K562 (cell line): Measurements from ENCODE around the gene APEX1. TPM values are rescaled to one million over a fixed set of nuclear protein-coding genes. Genes with fewer than 3 reads are reported as not detected.

ENCODE experiments used
- ATAC-seq: fragments of 200-7000 bp; cut with Tn5 transposase; 3 replicates; pipeline ENCODE4 v1.9.1; 2020; ENCODE audit warnings: moderate library complexity
- BruUV-seq: library from RNA; stranded (reverse); fragments of 400-500 nt; replicated peaks from 2 replicates; lab custom pipeline; 2021; lab: Mats Ljungman, UMichigan
- CTCF ChIA-PET: fragments of 300-600 bp; formaldehyde crosslinking; extraction: SDS; loops from one replicate; lab custom pipeline; 2021; ENCODE audit warnings: low intra/inter-chr PET ratio; lab: Yijun Ruan, JAX
- POLR2A ChIA-PET: fragments of 300-600, 350-650 bp; sonication (Branson Sonifier 250); formaldehyde crosslinking; extraction: SDS; loops from one replicate; lab custom pipeline; 2021; ENCODE audit warnings: antibody characterized with exemption, inconsistent platforms; lab: Yijun Ruan, JAX
- DNase-seq, 4 experiments: peaks; one replicate each; pipeline versions ENCODE4 v3.0.0 to v3.0.0-alpha.2; 2011 to 2018; ENCODE audit warnings: low spot score in 3 of 4, mixed read lengths in 3 of 4; ENCODE audit errors: extremely low read depth in 1 of 4
- FAIRE-seq: peaks from 2 replicates; lab custom pipeline; 2011; peaks lifted over from hg19 to GRCh38; lab: Jason Lieb, UNC
- H2AFZ ChIP-seq: 2 replicates; pipeline ENCODE4 v1.6.0; 2011; ENCODE audit warnings: low read depth, low read length, control low read depth, inconsistent platforms
- H3K27ac ChIP-seq: fragments of 200-600 bp; 3 replicates; pipeline ENCODE4 v1.8.0; 2011; ENCODE audit warnings: low read depth, mild to moderate bottlenecking, control low read depth, inconsistent platforms, low read length, moderate library complexity, mixed read lengths; ENCODE audit errors: extremely low read depth
- H3K27me3 ChIP-seq, 2 experiments: fragments of 300-600 bp in 1 of 2; 2 replicates in 1 of 2; 3 replicates in 1 of 2; pipeline versions ENCODE4 v1.6.0 to v1.8.0; 2011; ENCODE audit warnings: inconsistent platforms in 2 of 2, low read length in 2 of 2, mild to moderate bottlenecking in 1 of 2, mixed read lengths in 1 of 2, moderate library complexity in 1 of 2; ENCODE audit not compliant: control insufficient read depth in 2 of 2, insufficient read depth in 2 of 2
- H3K36me3 ChIP-seq: fragments of 300-600 bp; 3 replicates; pipeline ENCODE4 v1.8.0; 2011; ENCODE audit warnings: mild to moderate bottlenecking, low read length, inconsistent platforms; ENCODE audit not compliant: control insufficient read depth, insufficient read depth
- H3K4me1 ChIP-seq, 2 experiments: fragments of 200-600 bp in 1 of 2; replicated peaks in 1 of 2; 2 replicates in 1 of 2; 3 replicates in 1 of 2; pipeline versions ENCODE4 v1.5.1 to v1.8.0; 2011; ENCODE audit warnings: inconsistent platforms in 2 of 2, low read length in 2 of 2, mild to moderate bottlenecking in 1 of 2, mixed read lengths in 1 of 2, moderate library complexity in 1 of 2; ENCODE audit not compliant: control insufficient read depth in 2 of 2, insufficient read depth in 2 of 2
- H3K4me2 ChIP-seq: 2 replicates; pipeline ENCODE4 v1.6.1; 2011; ENCODE audit warnings: low read length, control low read depth, inconsistent platforms, mixed read lengths; ENCODE audit not compliant: insufficient read depth
- H3K4me3 ChIP-seq: fragments of 200-600 bp; sonication (generic), shearing (Covaris generic); 2 replicates; pipeline ENCODE4 v1.5.1; 2016; ENCODE audit warnings: control low read depth, inconsistent platforms
- H3K79me2 ChIP-seq: fragments of 200-600 bp; 3 replicates; pipeline ENCODE4 v1.8.0; 2011; ENCODE audit warnings: low read length, inconsistent platforms; ENCODE audit not compliant: control insufficient read depth, insufficient read depth
- H3K9ac ChIP-seq, 2 experiments: 2 replicates each; pipeline versions ENCODE4 v1.6.0 to v1.6.1; 2011; ENCODE audit warnings: low read depth in 2 of 2, low read length in 2 of 2, control low read depth in 1 of 2, inconsistent platforms in 1 of 2, mild to moderate bottlenecking in 1 of 2, mixed read lengths in 1 of 2; ENCODE audit not compliant: insufficient read depth in 1 of 2
- H3K9me1 ChIP-seq: one replicate; pipeline ENCODE4 v1.6.0; 2011; ENCODE audit warnings: inconsistent platforms, mild to moderate bottlenecking, low read length, moderate library complexity; ENCODE audit not compliant: control insufficient read depth, insufficient read depth
- H3K9me3 ChIP-seq: replicated peaks from 2 replicates; pipeline ENCODE4 v1.5.1; 2011; ENCODE audit warnings: low read depth, low read length, inconsistent platforms; ENCODE audit not compliant: control insufficient read depth, insufficient read depth
- H4K20me1 ChIP-seq: replicated peaks from 2 replicates; pipeline ENCODE4 v1.6.1; 2011; ENCODE audit warnings: low read length, inconsistent platforms, mixed read lengths; ENCODE audit not compliant: control insufficient read depth, insufficient read depth
- BRD4 ChIP-seq: fragments of 200-600 bp; sonication (generic); IDR thresholded peaks from 2 replicates; pipeline ENCODE4 v1.6.1; 2017; ENCODE audit warnings: inconsistent platforms
- CREBBP ChIP-seq: IDR thresholded peaks from one replicate; pipeline ENCODE4 v1.6.1; 2012; ENCODE audit warnings: low read depth, mild to moderate bottlenecking, control low read depth, inconsistent platforms, low read length
- ELF2 ChIP-seq: fragments of 250-450 bp; sonication (Bioruptor Pico); IDR thresholded peaks from 2 replicates; pipeline ENCODE4 v1.5.0; 2021; ENCODE audit warnings: mild to moderate bottlenecking
- KLF10 ChIP-seq: fragments of 250-450 bp; sonication (Bioruptor Pico); IDR thresholded peaks from 2 replicates; pipeline ENCODE4 v1.6.1; 2021; ENCODE audit warnings: matching md5 sums
- OTX1 ChIP-seq: fragments of 450-650 bp; formaldehyde crosslinking; IDR thresholded peaks from 2 replicates; pipeline ENCODE4 v1.4.0; 2022; ENCODE audit warnings: mild to moderate bottlenecking
- PHF20 ChIP-seq: fragments of 450-650 bp; IDR thresholded peaks from 2 replicates; pipeline ENCODE4 v1.6.1; 2018; ENCODE audit not compliant: partially characterized antibody
- TSC22D4 ChIP-seq: fragments of 450-650 bp; IDR thresholded peaks from 2 replicates; pipeline ENCODE4 v1.6.1; 2016; ENCODE audit warnings: missing genetic modification characterization, missing biosample characterization, control low read depth
- ZNF12 ChIP-seq: sonication (generic); formaldehyde crosslinking; IDR thresholded peaks from 2 replicates; pipeline ENCODE4 v1.4.0; 2020; ENCODE audit warnings: mild to moderate bottlenecking, missing genetic modification reagents
- ZNF780A ChIP-seq: fragments of 250-450 bp; sonication (Bioruptor Pico); IDR thresholded peaks from 2 replicates; pipeline ENCODE4 v1.5.0; 2021; ENCODE audit warnings: mild to moderate bottlenecking
- WGBS: fragments of 100-300 bp; shearing (Covaris generic); methylation state at CpG from one replicate; pipeline ENCODE4 v1.1.6; 2016; ENCODE audit warnings: low coverage, mixed read lengths; ENCODE audit not compliant: insufficient coverage; ENCODE audit errors: missing lambda C conversion rate; 5-methylcytosine and 5-hydroxymethylcytosine counted together
- in situ Hi-C: fragments of 300-500 bp; cut with MboI; formaldehyde crosslinking; loops from 4 replicates; pipeline ENCODE4 v1.15.0; 2018; ENCODE audit warnings: inconsistent platforms, mixed read lengths
- intact Hi-C: fragments of 100-400 bp; cut with micrococcal nuclease; formaldehyde crosslinking; loops from 2 replicates; pipeline ENCODE4 v1.14.2; 2022
- polyA plus RNA-seq, 8 experiments: library from polyadenylated mRNA; depleted of rRNA in 4 of 8; stranded (reverse) in 5 of 8; unstranded in 3 of 8; fragments of >200 nt; fragmentation: Nextera tagmentation in 2 of 8; fragmentation: Illumina TruSeq in 1 of 8; extraction: Ambion mirVana in 2 of 8; extraction: Trizol in 1 of 8; gene quantifications; 2 replicates each; pipeline versions ENCODE4 v1.2.1 to v1.2.3, GENCODE V29; 2011 to 2014; ENCODE audit warnings: inconsistent platforms in 1 of 8, missing spikeins in 1 of 8
- total RNA-seq, 7 experiments: library from RNA; depleted of rRNA in 6 of 7; stranded (reverse); fragments of >200 nt in 6 of 7; fragmentation: Illumina TruSeq in 2 of 7; extraction: Trizol in 2 of 7; gene quantifications; 2 replicates each; pipeline versions ENCODE4 v1.2.1 to v1.2.3, GENCODE V29; 2011 to 2021; ENCODE audit warnings: low replicate concordance in 1 of 7
- TF ChIP-seq, protein P1 (sequence below): fragments of 450-650 bp; IDR thresholded peaks from 2 replicates; pipeline ENCODE4 v1.6.1; 2017; ENCODE audit warnings: antibody characterized with exemption
- TF ChIP-seq, protein P2 (sequence below): fragments of 250-450 bp; sonication (Bioruptor Pico); IDR thresholded peaks from 2 replicates; pipeline ENCODE4 v1.5.0; 2021
- TF ChIP-seq, protein P3 (sequence below): sonication (generic); formaldehyde crosslinking; IDR thresholded peaks from 2 replicates; pipeline ENCODE4 v1.8.0; 2022; ENCODE audit warnings: mild to moderate bottlenecking, missing genetic modification reagents
- TF ChIP-seq, protein P4 (sequence below): fragments of 250-450 bp; sonication (Bioruptor Pico); IDR thresholded peaks from 2 replicates; pipeline ENCODE4 v1.8.0; 2021; ENCODE audit warnings: moderate library complexity, mild to moderate bottlenecking, inconsistent platforms
- TF ChIP-seq, protein P5 (sequence below): fragments of 250-450 bp; sonication (Bioruptor Pico); IDR thresholded peaks from 2 replicates; pipeline ENCODE4 v1.4.0; 2020

Gene APEX1
- total and polyA plus RNA-seq, 9 of the 15 experiments (the other 6 are each of a cell fraction or from before 2014, with no cell fraction given) = 50.2 to 274 (median 158) TPM

DNA sequence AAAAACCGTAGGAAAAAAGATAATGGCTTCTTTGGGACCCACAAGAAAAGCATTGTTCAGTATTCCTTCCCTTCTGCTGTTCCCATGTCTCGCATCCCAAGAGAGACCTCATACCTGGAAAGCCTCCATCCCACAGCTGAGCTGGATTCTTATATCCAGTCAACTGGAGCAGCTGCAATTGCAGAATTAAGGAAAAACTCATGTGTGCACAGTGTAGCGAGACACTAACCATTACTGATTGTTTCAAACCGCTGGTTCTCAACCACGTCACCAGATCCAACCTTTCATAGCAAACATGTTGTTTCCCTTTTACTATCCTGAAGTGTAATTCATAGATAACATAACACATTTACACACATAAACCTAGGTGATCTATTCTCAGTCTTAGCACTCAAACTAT, 44.9 kb downstream of the APEX1 start:
- Histone ChIP-seq H3K9ac (no peak overlapping the region), H3K36me3 (no peaks in the 10 kb centered on the region), H3K4me3 (no peak overlapping the region), H4K20me1 (no peaks in the 10 kb centered on the region), H3K27ac (no peak overlapping the region), H2AFZ (peak overlapping the region; percentile 71), H3K4me1 (peaks cover 0 to 5% of the 10 kb centered on the region in 2 experiments; a peak in 2 of 5 replicates), H3K27me3 (no peaks in the 10 kb centered on the region), H3K9me1 (no peaks in the 10 kb centered on the region), H3K4me2 (no peak overlapping the region), H3K9me3 (no peaks in the 10 kb centered on the region), H3K79me2 (no peaks in the 10 kb centered on the region)
- intact Hi-C loops = no loop called here
- FAIRE-seq (no peak), DNase-seq (no peak), ATAC-seq (no peak)
- POLR2A ChIA-PET = no interaction called here
- in situ Hi-C loops = no loop called here
- no TSS peak for BruUV-seq
- 79% methylated on average over 5 of the region's 5 CpGs for WGBS
- CTCF ChIA-PET = no interaction called here
- TF ChIP-seq, protein P1, sequence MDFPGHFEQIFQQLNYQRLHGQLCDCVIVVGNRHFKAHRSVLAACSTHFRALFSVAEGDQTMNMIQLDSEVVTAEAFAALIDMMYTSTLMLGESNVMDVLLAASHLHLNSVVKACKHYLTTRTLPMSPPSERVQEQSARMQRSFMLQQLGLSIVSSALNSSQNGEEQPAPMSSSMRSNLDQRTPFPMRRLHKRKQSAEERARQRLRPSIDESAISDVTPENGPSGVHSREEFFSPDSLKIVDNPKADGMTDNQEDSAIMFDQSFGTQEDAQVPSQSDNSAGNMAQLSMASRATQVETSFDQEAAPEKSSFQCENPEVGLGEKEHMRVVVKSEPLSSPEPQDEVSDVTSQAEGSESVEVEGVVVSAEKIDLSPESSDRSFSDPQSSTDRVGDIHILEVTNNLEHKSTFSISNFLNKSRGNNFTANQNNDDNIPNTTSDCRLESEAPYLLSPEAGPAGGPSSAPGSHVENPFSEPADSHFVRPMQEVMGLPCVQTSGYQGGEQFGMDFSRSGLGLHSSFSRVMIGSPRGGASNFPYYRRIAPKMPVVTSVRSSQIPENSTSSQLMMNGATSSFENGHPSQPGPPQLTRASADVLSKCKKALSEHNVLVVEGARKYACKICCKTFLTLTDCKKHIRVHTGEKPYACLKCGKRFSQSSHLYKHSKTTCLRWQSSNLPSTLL = no peak
- TF ChIP-seq TSC22D4 (tag) (no peak), OTX1 (CRISPR knock-in tag) (no peak), CREBBP (no peak), KLF10 (no peak), BRD4 (no peak), ELF2 (no peak), ZNF780A (CRISPR knock-in tag) (no peak), ZNF12 (CRISPR knock-in tag) (no peak), PHF20 (no peak)
- TF ChIP-seq, protein P2, sequence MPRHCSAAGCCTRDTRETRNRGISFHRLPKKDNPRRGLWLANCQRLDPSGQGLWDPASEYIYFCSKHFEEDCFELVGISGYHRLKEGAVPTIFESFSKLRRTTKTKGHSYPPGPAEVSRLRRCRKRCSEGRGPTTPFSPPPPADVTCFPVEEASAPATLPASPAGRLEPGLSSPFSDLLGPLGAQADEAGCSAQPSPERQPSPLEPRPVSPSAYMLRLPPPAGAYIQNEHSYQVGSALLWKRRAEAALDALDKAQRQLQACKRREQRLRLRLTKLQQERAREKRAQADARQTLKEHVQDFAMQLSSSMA (CRISPR knock-in tag) = no peak
- TF ChIP-seq, protein P3, sequence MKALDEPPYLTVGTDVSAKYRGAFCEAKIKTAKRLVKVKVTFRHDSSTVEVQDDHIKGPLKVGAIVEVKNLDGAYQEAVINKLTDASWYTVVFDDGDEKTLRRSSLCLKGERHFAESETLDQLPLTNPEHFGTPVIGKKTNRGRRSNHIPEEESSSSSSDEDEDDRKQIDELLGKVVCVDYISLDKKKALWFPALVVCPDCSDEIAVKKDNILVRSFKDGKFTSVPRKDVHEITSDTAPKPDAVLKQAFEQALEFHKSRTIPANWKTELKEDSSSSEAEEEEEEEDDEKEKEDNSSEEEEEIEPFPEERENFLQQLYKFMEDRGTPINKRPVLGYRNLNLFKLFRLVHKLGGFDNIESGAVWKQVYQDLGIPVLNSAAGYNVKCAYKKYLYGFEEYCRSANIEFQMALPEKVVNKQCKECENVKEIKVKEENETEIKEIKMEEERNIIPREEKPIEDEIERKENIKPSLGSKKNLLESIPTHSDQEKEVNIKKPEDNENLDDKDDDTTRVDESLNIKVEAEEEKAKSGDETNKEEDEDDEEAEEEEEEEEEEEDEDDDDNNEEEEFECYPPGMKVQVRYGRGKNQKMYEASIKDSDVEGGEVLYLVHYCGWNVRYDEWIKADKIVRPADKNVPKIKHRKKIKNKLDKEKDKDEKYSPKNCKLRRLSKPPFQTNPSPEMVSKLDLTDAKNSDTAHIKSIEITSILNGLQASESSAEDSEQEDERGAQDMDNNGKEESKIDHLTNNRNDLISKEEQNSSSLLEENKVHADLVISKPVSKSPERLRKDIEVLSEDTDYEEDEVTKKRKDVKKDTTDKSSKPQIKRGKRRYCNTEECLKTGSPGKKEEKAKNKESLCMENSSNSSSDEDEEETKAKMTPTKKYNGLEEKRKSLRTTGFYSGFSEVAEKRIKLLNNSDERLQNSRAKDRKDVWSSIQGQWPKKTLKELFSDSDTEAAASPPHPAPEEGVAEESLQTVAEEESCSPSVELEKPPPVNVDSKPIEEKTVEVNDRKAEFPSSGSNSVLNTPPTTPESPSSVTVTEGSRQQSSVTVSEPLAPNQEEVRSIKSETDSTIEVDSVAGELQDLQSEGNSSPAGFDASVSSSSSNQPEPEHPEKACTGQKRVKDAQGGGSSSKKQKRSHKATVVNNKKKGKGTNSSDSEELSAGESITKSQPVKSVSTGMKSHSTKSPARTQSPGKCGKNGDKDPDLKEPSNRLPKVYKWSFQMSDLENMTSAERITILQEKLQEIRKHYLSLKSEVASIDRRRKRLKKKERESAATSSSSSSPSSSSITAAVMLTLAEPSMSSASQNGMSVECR (CRISPR knock-in tag) = no peak
- TF ChIP-seq, protein P4, sequence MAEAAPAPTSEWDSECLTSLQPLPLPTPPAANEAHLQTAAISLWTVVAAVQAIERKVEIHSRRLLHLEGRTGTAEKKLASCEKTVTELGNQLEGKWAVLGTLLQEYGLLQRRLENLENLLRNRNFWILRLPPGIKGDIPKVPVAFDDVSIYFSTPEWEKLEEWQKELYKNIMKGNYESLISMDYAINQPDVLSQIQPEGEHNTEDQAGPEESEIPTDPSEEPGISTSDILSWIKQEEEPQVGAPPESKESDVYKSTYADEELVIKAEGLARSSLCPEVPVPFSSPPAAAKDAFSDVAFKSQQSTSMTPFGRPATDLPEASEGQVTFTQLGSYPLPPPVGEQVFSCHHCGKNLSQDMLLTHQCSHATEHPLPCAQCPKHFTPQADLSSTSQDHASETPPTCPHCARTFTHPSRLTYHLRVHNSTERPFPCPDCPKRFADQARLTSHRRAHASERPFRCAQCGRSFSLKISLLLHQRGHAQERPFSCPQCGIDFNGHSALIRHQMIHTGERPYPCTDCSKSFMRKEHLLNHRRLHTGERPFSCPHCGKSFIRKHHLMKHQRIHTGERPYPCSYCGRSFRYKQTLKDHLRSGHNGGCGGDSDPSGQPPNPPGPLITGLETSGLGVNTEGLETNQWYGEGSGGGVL (CRISPR knock-in tag) = no peak
- TF ChIP-seq, protein P5, sequence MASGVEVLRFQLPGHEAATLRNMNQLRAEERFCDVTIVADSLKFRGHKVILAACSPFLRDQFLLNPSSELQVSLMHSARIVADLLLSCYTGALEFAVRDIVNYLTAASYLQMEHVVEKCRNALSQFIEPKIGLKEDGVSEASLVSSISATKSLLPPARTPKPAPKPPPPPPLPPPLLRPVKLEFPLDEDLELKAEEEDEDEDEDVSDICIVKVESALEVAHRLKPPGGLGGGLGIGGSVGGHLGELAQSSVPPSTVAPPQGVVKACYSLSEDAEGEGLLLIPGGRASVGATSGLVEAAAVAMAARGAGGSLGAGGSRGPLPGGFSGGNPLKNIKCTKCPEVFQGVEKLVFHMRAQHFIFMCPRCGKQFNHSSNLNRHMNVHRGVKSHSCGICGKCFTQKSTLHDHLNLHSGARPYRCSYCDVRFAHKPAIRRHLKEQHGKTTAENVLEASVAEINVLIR (CRISPR knock-in tag) = no peak
